HCT116 (cell line): ENCODE results near the gene DGKB. TPM values are rescaled to one million over a fixed set of nuclear protein-coding genes. Genes with fewer than 3 reads are reported as not detected.

Source experiments
- ATAC-seq: fragments of 200-7000 bp; cut with Tn5 transposase; 2 replicates; pipeline ENCODE4 v1.9.1; 2020; ENCODE audit warnings: mild to moderate bottlenecking, moderate library complexity
- BruUV-seq: library from RNA; stranded (reverse); fragments of 400-500 nt; replicated peaks from 2 replicates; lab custom pipeline; 2021; lab: Mats Ljungman, UMichigan
- CTCF ChIA-PET: fragments of 300-600 bp; sonication (Branson Sonifier 250); formaldehyde crosslinking; loops from one replicate; lab custom pipeline; 2021; ENCODE audit warnings: antibody characterized with exemption; lab: Charles Lee
- POLR2A ChIA-PET: fragments of 300-600, 350-600 bp; sonication (Branson Sonifier 250); formaldehyde crosslinking; loops from one replicate; lab custom pipeline; 2021; ENCODE audit warnings: antibody characterized with exemption; lab: Charles Lee
- RAD21 ChIA-PET, 2 experiments: fragments of 300-600 bp; sonication (Branson Sonifier 250); formaldehyde crosslinking; loops; one replicate each; lab custom pipeline; 2023; ENCODE audit warnings: low total read pairs in 2 of 2; ENCODE audit not compliant: uncharacterized antibody in 2 of 2, unreplicated experiment in 2 of 2, low non-redundant PET in 1 of 2; lab: Charles Lee
- DNase-seq: peaks from one replicate; pipeline ENCODE4 v3.0.0-alpha.2; 2010; ENCODE audit warnings: low read depth, low spot score
- H2AFZ ChIP-seq: fragments of 200-600 bp; shearing (Covaris generic), sonication (generic); 2 replicates; pipeline ENCODE4 v1.6.1; 2017; ENCODE audit warnings: low read depth, mixed run types, mixed read lengths, antibody characterized with exemption, low read length; ENCODE audit not compliant: poor library complexity, severe bottlenecking
- H3K27ac ChIP-seq: 2 replicates; pipeline ENCODE4 v1.5.1; 2012; ENCODE audit warnings: low read depth, low read length
- H3K27me3 ChIP-seq: fragments of 200-600 bp; sonication (generic); 2 replicates; pipeline ENCODE4 v1.6.1; 2016; ENCODE audit warnings: mixed run types, low read length, mixed read lengths; ENCODE audit not compliant: insufficient read depth
- H3K36me3 ChIP-seq, 2 experiments: fragments of 200-500 bp in 1 of 2; fragments of 200-600 bp in 1 of 2; sonication (Bioruptor generic) in 1 of 2; sonication (generic) in 1 of 2; 2 replicates each; pipeline versions ENCODE4 v1.5.1 to v1.6.1; 2014 to 2016; ENCODE audit warnings: low read length in 2 of 2, inconsistent platforms in 1 of 2, mixed read lengths in 1 of 2, mixed run types in 1 of 2; ENCODE audit not compliant: insufficient read depth in 2 of 2, control insufficient read depth in 1 of 2
- H3K4me1 ChIP-seq, 2 experiments: fragments of 200-600 bp in 1 of 2; sonication (generic) in 1 of 2; 2 replicates each; pipeline versions ENCODE4 v1.5.1 to v1.6.1; 2012 to 2017; ENCODE audit warnings: low read length in 2 of 2, inconsistent platforms in 1 of 2, mild to moderate bottlenecking in 1 of 2, mixed read lengths in 1 of 2, mixed run types in 1 of 2, moderate library complexity in 1 of 2; ENCODE audit not compliant: insufficient read depth in 2 of 2, control insufficient read depth in 1 of 2
- H3K4me2 ChIP-seq: fragments of 200-600 bp; sonication (generic); 2 replicates; pipeline ENCODE4 v1.6.1; 2017; ENCODE audit warnings: mixed run types, low read length, mixed read lengths
- H3K4me3 ChIP-seq, 2 experiments: fragments of 200-600 bp in 1 of 2; sonication (generic) in 1 of 2; replicated peaks in 1 of 2; 2 replicates each; pipeline ENCODE4 v1.5.1; 2011 to 2016; ENCODE audit warnings: low read length in 2 of 2, control low read depth in 1 of 2, low read depth in 1 of 2, mild to moderate bottlenecking in 1 of 2, mixed read lengths in 1 of 2, mixed run types in 1 of 2
- H3K79me2 ChIP-seq: fragments of 200-600 bp; sonication (generic); 2 replicates; pipeline ENCODE4 v1.6.1; 2017; ENCODE audit warnings: mild to moderate bottlenecking, mixed run types, low read length, moderate library complexity, mixed read lengths; ENCODE audit not compliant: insufficient read depth
- H3K9ac ChIP-seq: fragments of 200-600 bp; sonication (generic); 2 replicates; pipeline ENCODE4 v1.6.1; 2016; ENCODE audit warnings: low read length, mixed read lengths
- H3K9me2 ChIP-seq: fragments of 200-600 bp; sonication (generic), shearing (Covaris generic); 2 replicates; pipeline ENCODE4 v1.6.1; 2017; ENCODE audit warnings: mixed run types, mild to moderate bottlenecking, moderate library complexity; ENCODE audit not compliant: insufficient read depth
- H3K9me3 ChIP-seq, 2 experiments: fragments of 200-500 bp in 1 of 2; fragments of 200-600 bp in 1 of 2; sonication (Bioruptor generic) in 1 of 2; sonication (generic) in 1 of 2; 2 replicates each; pipeline ENCODE4 v1.6.1; 2014 to 2017; ENCODE audit warnings: low read length in 2 of 2, mixed read lengths in 2 of 2, inconsistent platforms in 1 of 2, low read depth in 1 of 2, mild to moderate bottlenecking in 1 of 2, mixed run types in 1 of 2, moderate library complexity in 1 of 2; ENCODE audit not compliant: control insufficient read depth in 1 of 2, insufficient read depth in 1 of 2
- H4K20me1 ChIP-seq: fragments of 200-600 bp; sonication (generic), shearing (Covaris generic); 2 replicates; pipeline ENCODE4 v1.6.1; 2017; ENCODE audit warnings: mixed run types, mild to moderate bottlenecking, moderate library complexity; ENCODE audit not compliant: insufficient read depth
- CBX3 ChIP-seq: IDR thresholded peaks from 2 replicates; pipeline ENCODE4 v1.6.1; 2012; ENCODE audit warnings: low read depth
- CEBPB ChIP-seq: IDR thresholded peaks from 2 replicates; pipeline ENCODE4 v1.6.1; 2012; ENCODE audit warnings: low read depth
- EZH2 ChIP-seq: fragments of 200-600 bp; sonication (generic); IDR thresholded peaks from 2 replicates; pipeline ENCODE4 v1.6.1; 2017; ENCODE audit warnings: antibody characterized with exemption, mixed run types
- FOSL1 ChIP-seq: IDR thresholded peaks from 2 replicates; pipeline ENCODE4 v1.6.1; 2012; ENCODE audit warnings: low read depth
- JUND ChIP-seq: IDR thresholded peaks from 2 replicates; pipeline ENCODE4 v1.6.1; 2012
- POLR2AphosphoS5 ChIP-seq: IDR thresholded peaks from 2 replicates; pipeline ENCODE4 v1.6.1; 2011; ENCODE audit warnings: mild to moderate bottlenecking, low read depth, low read length, moderate library complexity
- SIN3A ChIP-seq: IDR thresholded peaks from 2 replicates; pipeline ENCODE4 v1.6.1; 2012; ENCODE audit warnings: low read depth
- SRF ChIP-seq: IDR thresholded peaks from 2 replicates; pipeline ENCODE4 v1.6.1; 2012; ENCODE audit warnings: low read depth
- TCF7L2 ChIP-seq: IDR thresholded peaks from 2 replicates; pipeline ENCODE4 v1.7.0; 2011; ENCODE audit warnings: borderline replicate concordance, inconsistent platforms; ENCODE audit not compliant: insufficient read depth, insufficient read length; ENCODE audit errors: extremely low read depth
- YY1 ChIP-seq: IDR thresholded peaks from 2 replicates; pipeline ENCODE4 v1.6.1; 2011; ENCODE audit warnings: low read length, low read depth, moderate library complexity, mild to moderate bottlenecking; ENCODE audit not compliant: insufficient replicate concordance; ENCODE audit errors: extremely low read depth
- ZFX ChIP-seq: fragments of 450-650 bp; IDR thresholded peaks from 2 replicates; pipeline ENCODE4 v1.6.1; 2017
- ZNF274 ChIP-seq: fragments of 200-500 bp; sonication (Bioruptor generic); IDR thresholded peaks from 2 replicates; pipeline ENCODE4 v1.6.1; 2014; ENCODE audit warnings: mild to moderate bottlenecking, low read depth, low read length, inconsistent platforms
- intact Hi-C: fragments of 100-400 bp; cut with micrococcal nuclease; formaldehyde crosslinking; loops from 2 replicates; pipeline ENCODE4 v1.10.0; 2022
- total RNA-seq: library from RNA; stranded (reverse); gene quantifications from one replicate; pipeline ENCODE4 v1.2.1, GENCODE V29; 2021; ENCODE audit not compliant: unreplicated experiment
- TF ChIP-seq, protein P1 (sequence below): IDR thresholded peaks from 2 replicates; pipeline ENCODE4 v1.6.1; 2012
- TF ChIP-seq, protein P2 (sequence below): IDR thresholded peaks from 2 replicates; pipeline ENCODE4 v1.6.1; 2012; ENCODE audit warnings: low read depth

Gene DGKB
- total RNA-seq, 1 experiment from 2014 or later: 0.05 TPM

DNA sequence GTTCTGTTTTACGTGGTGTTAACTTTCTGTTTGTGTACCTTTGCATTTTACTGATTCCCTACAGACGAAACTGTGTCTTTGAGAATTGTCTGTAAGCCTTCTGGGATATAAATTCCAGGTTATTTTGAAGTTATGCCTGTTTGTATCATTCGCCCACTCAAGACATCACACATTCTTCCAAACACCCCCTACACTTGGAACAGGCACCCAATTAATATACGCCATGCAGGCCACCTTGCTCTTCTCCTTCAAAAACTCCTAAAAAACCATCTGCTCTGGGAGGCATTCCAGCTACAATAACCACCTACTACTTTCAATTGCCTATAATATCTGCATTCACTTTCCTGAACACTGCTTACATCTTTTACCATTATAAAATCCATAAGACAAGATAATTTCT is 453.3 kb downstream of the DGKB start:
- no peak overlapping the region for H3K4me2 ChIP-seq
- no peak for TF ChIP-seq SRF
- no peak for TF ChIP-seq ZFX
- no peak for TF ChIP-seq CBX3
- TF ChIP-seq TCF7L2: no peak
- TF ChIP-seq CEBPB: no peak
- TF ChIP-seq ZNF274: no peak
- TF ChIP-seq EZH2: no peak
- TF ChIP-seq JUND: no peak
- no peak for TF ChIP-seq FOSL1
- TF ChIP-seq SIN3A: no peak
- no peak for TF ChIP-seq YY1
- TF ChIP-seq, protein P1, sequence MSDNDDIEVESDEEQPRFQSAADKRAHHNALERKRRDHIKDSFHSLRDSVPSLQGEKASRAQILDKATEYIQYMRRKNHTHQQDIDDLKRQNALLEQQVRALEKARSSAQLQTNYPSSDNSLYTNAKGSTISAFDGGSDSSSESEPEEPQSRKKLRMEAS: no peak
- TF ChIP-seq, protein P2, sequence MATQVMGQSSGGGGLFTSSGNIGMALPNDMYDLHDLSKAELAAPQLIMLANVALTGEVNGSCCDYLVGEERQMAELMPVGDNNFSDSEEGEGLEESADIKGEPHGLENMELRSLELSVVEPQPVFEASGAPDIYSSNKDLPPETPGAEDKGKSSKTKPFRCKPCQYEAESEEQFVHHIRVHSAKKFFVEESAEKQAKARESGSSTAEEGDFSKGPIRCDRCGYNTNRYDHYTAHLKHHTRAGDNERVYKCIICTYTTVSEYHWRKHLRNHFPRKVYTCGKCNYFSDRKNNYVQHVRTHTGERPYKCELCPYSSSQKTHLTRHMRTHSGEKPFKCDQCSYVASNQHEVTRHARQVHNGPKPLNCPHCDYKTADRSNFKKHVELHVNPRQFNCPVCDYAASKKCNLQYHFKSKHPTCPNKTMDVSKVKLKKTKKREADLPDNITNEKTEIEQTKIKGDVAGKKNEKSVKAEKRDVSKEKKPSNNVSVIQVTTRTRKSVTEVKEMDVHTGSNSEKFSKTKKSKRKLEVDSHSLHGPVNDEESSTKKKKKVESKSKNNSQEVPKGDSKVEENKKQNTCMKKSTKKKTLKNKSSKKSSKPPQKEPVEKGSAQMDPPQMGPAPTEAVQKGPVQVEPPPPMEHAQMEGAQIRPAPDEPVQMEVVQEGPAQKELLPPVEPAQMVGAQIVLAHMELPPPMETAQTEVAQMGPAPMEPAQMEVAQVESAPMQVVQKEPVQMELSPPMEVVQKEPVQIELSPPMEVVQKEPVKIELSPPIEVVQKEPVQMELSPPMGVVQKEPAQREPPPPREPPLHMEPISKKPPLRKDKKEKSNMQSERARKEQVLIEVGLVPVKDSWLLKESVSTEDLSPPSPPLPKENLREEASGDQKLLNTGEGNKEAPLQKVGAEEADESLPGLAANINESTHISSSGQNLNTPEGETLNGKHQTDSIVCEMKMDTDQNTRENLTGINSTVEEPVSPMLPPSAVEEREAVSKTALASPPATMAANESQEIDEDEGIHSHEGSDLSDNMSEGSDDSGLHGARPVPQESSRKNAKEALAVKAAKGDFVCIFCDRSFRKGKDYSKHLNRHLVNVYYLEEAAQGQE: no peak
- TF ChIP-seq POLR2AphosphoS5: no peak
- RAD21 ChIA-PET: no interaction called here

More for the DNA sequence above, 453.3 kb downstream of the DGKB start:
- H3K79me2 ChIP-seq: no peaks in the 10 kb centered on the region
- no peak overlapping the region for H2AFZ ChIP-seq
- no peaks in the 10 kb centered on the region for H4K20me1 ChIP-seq
- H3K27me3 ChIP-seq: no peaks in the 10 kb centered on the region
- ATAC-seq (no peak), DNase-seq (no peak)
- no peak overlapping the region for H3K27ac ChIP-seq
- H3K4me1 ChIP-seq: no peaks in the 10 kb centered on the region
- no peaks in the 10 kb centered on the region for H3K9me3 ChIP-seq
- no peaks in the 10 kb centered on the region for H3K9me2 ChIP-seq
- ChIA-PET CTCF (no interaction called here), POLR2A (no interaction called here)
- intact Hi-C loops: no loop called here
- H3K36me3 ChIP-seq: no peaks in the 10 kb centered on the region
- BruUV-seq: no TSS peak
- no peak overlapping the region for H3K4me3 ChIP-seq
- no peak overlapping the region for H3K9ac ChIP-seq
